GM20431 (cell line): Measurements from ENCODE around the gene LPIN1.

Experiments used
- in situ Hi-C: fragments of 300-500 bp; cut with MseI, MboI; formaldehyde crosslinking; loops from one replicate; pipeline ENCODE4 v1.15.0; 2020; ENCODE audit warnings: low sequenced_read_pairs; ENCODE audit not compliant: unreplicated experiment

The LPIN1 gene

GRCh38 chr2:11746376-11746806 lies at the start of gene LPIN1:
Gene LPIN1 (plus strand): TSS chr2:11746632. CDS start chr2:11765542, 18,910 bp downstream.
- in situ Hi-C loops: no loop called here

DNA sequence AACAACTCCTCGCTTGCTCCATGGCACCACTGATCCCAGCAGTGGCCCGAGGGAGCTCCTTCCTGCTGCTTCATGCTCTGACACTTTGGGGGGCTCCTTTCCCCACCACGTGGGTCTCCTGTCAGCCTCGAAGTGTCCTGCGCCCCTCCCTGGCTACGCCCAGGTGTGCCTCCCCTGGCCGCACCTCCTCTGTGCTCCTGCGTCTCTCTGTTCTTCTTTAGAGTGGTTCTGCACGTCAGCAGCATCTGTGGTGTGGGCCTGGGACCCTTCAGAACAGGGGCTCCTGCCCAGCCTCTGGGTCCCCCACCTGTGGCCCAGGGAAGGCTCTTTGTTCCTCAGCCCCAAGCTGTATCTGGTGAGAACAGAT lies 49.7 kb upstream of the LPIN1 start:
- in situ Hi-C loops: no loop called here

DNA sequence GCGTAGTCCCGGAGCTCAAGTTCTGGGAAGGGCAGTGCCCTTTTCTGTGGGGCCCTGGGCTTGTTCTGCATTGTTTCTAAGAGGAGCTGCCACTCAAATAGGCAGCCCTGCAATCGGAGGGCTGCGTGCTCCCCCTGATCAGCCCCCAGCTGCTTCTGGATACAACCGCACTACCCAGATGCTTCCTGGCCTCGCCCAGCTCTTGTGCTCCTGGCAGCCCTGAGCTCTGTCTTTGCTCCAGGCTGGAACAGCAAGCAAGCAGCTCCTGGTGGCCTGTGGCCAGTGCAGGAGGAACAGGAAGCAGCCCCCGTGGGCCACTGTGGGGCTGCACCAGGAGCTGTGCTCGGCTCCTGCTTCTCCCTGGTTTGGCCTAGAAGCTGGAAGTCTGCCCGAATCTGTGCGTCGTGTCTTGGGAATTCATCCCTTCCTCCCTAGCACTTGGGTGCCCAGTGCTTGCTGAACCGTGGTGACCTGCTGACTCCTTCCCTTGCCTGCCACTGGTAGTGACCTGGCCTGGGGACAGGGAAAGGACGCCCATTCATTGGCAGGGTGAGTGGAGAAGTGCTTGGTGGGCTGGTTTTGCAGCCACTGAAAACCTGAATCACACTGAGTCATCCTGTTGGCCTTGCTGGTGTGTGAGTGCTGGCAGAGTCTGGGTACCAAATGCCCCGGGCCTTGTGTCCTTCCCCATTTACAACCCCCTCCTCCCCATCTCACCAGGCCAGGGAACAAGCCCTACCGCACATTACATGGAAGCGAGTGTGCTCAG lies 49.1 kb upstream of the LPIN1 start:
- in situ Hi-C loops: no loop called here

DNA sequence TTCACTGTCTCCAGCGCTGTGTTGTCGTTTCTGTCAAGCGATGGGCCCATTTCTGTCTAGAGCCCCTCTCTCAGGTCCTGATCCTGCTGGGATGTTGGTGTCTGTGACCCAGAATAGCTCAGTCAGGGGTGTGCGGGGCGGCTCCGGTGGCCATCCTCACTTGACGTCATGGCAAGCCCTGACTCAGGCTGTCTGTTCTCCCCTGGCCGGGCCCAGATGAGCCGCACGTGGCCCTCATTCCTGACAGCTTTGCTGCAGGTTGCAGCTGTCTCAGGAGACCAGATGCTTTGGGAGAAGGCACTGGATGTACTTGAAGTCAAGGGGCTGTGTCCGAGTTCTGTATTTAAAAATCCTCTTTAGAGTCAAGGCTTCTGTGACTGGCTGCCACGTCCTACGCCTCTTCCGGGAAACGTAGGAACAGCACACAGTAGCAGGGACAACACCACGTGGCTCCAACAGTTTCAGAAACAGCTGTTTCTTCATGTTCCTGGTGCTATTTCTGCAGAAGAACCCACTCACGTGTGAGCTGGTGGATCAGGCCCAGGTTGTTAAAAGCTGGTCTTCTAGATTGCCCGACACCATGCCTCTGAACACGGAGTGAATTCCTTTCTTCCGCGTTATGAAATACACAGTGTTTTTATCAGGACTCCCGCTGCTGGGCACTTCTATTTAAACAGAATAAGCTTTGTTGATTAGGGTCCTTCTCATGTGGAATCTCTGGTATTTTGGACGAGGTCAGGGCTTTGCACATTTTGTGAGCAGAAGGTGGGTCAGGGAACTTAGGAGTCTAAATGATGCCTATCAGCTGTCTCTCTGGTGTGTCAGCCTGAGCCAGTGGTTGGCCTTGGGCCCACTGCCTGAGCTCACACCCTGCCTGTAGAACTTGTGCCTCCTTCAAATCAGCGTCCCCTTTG lies 48.2 kb upstream of the LPIN1 start:
- in situ Hi-C loops: no loop called here

DNA sequence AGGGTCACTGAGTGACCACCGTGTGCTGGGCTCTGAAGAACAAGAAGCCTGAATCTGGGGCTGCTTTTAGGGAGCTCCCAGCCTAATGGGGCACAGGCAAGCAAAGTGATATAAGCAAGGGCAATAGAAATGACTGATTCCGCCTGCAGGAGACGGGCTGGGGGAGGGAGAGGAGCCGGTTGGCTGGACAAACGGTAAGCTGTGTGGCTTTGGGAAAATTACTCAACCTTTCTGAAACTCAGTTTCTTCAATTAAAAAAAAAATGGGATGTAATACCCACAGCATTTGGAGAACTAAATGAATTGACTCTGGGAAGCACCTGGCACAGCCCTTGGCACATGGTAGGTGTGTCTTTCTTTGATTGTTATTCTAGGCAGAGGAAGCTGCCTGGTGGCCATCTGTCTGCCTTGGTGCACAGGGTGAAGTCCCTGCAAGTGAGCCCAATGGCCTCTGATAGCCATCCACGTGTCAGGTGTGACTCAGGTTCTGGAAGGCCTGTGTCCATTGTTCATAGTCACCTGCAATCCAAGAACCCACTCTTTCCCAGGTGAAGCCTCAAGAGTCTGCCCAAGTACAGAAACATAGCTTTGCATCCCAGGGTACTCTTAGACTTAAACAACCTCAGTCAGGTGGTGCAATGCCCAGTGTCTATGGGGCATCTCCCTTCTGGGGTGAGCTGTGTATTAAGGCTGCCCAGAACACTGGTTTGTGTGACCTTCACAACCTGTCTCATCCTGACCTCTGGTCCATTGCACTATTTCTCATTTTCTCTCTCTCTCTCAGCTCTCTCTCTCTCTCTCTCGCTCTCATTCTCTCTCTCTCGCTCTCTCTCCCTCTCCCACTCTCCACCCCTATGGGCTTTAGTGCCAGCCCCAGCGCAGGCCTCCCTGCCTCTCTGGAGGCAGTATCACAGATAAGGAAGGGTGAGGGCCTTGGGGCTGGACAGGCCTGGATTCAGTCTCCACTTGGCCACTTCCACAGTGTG lies 46.5 kb upstream of the LPIN1 start:
- in situ Hi-C loops: no loop called here

DNA sequence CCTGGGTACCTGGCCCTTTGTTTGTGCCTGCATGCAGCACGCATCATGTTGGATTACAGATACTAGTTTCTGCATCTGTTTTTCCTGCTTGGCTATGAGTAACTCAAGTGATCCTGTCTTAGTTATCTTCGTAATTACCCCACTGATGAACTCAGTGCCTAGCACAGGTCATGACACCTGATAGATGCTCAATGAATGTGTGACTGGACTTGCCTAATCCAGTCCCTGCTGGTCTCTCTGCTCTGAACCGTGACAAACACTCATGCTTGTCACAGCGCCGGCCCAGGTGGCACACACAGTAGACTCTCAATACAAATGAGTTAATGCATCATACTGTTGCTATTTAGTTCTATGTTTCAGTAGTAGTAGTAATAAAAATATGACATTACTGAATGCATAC lies 45.2 kb upstream of the LPIN1 start:
- in situ Hi-C loops: no loop called here

DNA sequence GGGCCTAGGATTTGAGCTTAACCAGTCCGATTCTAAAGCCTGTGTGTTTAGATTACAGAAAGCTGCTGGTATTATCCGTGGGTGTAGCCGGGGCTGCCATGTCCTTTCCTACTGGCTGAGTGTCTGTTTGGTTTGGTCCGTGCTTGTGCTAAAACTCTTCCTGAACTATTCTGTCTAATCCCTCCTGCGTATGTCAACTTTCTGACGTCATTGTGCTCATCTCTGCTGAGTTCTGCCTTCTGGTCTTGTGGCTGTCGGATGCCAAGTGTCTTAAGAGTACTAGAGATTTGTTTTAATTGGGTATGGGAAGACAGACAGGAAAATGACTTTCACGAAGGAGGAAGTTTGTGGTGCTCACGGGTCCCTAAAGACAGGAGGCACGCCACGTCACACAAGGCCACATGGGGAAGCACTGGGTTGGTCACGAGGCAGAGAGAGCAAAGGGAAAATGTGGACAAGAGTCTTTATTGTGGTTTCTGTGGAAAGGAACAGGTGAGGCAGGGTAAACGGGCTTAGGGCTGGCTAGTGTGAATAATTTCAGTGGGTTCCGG lies 44.6 kb upstream of the LPIN1 start:
- in situ Hi-C loops: no loop called here

DNA sequence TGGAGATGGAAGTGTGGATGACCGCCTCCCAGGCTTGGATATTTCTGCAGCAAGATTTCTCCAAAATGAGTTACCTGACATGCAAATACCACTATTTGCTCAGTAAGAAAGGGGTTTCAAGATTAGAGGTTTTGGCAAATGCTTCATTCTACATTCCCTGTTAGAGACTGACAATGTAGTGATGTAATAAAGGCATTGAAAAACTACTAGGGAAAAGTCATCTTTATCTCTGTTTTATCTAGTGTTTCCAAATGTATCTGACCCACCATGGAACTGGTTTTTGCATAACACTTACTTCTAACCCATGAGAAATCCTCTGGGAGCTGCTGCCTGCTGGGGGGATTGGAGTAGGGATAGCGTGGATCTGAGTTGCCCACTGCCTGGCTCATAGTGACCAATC lies 43.5 kb upstream of the LPIN1 start:
- in situ Hi-C loops: no loop called here

DNA sequence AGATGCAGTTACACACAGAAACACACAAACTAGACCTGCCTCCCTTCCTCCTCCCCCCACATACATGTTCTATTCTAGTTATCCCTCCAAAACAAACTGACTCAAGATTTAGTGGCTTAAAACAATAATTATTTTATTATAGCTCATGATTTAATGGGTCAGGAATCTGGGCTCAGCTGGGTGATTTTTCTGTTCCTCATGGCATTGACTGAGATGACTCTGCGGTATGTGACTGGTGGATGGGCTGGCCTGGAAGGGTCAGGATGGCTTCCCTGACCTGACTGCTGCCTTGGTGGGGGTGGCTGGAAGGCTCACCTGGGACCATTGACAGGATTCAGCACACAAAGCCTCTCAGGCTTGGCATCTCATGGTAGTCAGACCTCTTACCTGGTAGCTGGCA lies 42.7 kb upstream of the LPIN1 start:
- in situ Hi-C loops: no loop called here

GRCh38 chr2:11705063-11705462 lies 41.4 kb upstream of the LPIN1 start:
- in situ Hi-C loops: no loop called here

DNA sequence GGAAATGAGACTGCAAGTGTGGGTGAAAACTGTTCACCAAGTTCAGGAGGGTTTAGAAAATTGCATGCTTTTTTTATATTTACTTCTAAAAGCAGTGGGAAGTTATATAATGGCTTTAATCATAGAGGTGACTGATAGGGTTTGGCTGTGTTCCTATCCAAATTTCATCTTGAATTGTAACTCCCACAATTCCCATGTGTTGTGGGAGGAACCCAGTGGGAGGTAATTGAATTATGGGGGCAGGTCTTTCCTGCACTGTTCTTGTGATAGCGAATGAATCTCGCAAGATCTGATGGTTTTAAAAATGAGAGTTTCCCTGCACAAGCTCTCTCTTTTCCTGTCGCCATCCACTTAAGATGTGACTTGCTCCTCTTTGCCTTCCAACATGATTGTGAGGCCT lies 40.7 kb upstream of the LPIN1 start:
- in situ Hi-C loops: no loop called here

GRCh38 chr2:11708106-11708505 lies 38.3 kb upstream of the LPIN1 start:
- in situ Hi-C loops: no loop called here

DNA sequence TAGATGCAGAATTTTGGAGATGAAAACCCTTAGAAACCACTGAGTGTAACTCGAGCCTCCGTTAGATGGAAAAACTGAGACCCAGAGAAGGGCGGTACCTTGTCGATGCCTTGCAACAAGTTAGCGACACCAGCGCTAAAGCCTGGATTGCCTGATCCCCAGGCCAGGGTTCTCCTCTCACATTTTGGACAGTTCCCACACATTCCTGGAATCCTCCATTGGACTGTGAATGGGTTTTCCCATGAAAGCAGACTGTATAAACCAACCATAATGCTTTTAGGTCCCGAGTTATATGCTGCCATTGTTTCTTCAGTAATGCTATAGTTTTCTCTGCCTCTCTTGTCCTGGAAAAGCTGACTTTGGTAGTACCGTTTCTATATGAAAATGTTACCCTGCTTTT lies 37.1 kb upstream of the LPIN1 start:
- in situ Hi-C loops: no loop called here

DNA sequence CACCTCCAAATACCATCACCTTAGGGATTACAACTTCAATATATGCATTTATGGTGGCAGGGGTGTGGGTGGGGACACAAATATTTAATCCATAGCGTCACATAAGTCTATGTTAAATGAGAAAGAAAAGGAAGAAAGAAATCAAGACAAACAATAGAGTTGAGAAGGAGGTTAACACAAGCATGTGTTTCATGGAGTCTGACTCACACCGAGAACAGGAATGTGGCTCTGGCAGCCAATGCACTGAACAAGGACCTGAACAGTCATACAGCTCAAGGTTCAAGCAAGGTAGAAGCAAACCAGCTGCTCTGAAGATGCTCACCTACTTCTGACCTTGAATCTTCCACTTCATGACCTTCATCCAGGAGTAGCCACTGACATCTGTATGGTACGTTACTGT lies 36.2 kb upstream of the LPIN1 start:
- in situ Hi-C loops: no loop called here

- in situ Hi-C loops: no loop called here
Observed at GRCh38 chr2:11710632-11711353, 35.6 kb upstream of the LPIN1 start.

DNA sequence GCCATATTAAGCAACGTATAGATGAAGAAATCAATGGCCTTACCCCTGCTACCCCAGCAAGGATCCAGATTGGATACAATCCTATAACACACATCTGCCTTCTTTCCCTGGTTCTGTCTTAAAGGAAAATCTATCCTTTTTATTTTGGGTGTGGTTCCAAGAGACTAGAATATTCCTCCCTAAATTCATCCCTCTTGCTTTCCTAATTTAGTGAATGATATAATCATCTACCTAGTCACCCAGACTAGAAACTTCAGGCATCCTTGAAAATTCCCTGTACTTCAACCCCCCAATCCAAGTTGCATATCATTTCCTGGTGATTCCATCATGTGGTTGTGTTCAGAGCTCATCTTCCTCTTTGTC lies 35.1 kb upstream of the LPIN1 start:
- in situ Hi-C loops: no loop called here

- in situ Hi-C loops: no loop called here
Observed at GRCh38 chr2:11711751-11712150, 34.7 kb upstream of the LPIN1 start.

DNA sequence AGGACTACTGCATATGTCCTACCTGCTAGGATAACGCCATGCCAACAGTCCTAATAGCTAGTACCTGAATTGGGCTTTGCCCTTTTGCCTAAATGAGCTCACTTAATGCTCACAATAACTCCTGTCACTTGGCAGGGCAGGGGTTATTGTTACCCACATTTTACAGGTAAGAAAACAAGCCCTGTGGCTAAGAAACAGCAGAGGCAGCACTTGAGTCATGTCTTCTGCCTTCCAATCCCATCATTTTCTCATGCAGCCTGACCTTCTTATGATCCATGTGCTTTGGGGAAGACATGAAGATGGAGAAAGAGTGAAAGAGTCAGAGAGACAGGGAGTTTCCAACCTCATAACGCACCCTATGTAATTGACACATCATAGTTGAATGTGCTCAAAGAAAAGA lies 33.6 kb upstream of the LPIN1 start:
- in situ Hi-C loops: no loop called here

- in situ Hi-C loops: no loop called here
Observed at GRCh38 chr2:11713815-11714214, 32.6 kb upstream of the LPIN1 start.
